Measurements from ENCODE around the gene SLC26A9.

DNA sequence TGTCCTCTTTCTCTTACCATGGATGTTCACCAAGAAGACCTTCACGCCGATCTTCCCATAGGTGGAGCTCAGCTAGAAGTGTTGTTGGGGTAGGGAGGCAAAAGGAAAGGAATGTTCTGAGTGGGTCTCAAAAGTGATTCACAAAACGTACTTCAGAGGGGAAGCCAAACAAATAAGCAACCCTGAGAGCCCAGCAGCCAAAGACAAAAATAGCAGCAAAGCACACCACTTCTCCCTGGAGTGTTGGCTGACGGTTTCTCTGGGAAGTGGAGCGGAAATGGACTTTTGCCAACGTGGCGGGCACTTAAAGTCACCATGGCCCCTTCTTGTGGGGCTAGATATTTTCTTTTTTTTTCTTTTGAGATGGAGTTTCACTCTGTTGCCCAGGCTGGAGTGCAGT, 23.1 kb downstream of the SLC26A9 start:
- TF ChIP-seq, protein P1, sequence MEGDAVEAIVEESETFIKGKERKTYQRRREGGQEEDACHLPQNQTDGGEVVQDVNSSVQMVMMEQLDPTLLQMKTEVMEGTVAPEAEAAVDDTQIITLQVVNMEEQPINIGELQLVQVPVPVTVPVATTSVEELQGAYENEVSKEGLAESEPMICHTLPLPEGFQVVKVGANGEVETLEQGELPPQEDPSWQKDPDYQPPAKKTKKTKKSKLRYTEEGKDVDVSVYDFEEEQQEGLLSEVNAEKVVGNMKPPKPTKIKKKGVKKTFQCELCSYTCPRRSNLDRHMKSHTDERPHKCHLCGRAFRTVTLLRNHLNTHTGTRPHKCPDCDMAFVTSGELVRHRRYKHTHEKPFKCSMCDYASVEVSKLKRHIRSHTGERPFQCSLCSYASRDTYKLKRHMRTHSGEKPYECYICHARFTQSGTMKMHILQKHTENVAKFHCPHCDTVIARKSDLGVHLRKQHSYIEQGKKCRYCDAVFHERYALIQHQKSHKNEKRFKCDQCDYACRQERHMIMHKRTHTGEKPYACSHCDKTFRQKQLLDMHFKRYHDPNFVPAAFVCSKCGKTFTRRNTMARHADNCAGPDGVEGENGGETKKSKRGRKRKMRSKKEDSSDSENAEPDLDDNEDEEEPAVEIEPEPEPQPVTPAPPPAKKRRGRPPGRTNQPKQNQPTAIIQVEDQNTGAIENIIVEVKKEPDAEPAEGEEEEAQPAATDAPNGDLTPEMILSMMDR (IDR thresholded peaks at IDR 0.05; ENCODE audit: extremely low read depth in 1 of 2, insufficient read depth in 1 of 2, low read depth in 1 of 2, low read length in 2 of 2): no peak
- TF ChIP-seq POLR2AphosphoS5 (IDR thresholded peaks at IDR 0.05; ENCODE audit: insufficient read depth, low read depth, low read length) (no peak), POLR2A (IDR thresholded peaks at IDR 0.05; ENCODE audit: low read depth, low read length) (no peak), GATA2 (IDR thresholded peaks at IDR 0.05; ENCODE audit: insufficient read depth, insufficient read length, low read depth, low read length) (no peak), EZH2 (IDR thresholded peaks at IDR 0.05; ENCODE audit: borderline replicate concordance, low read depth, low read length, severe bottlenecking) (no peak)
- TF ChIP-seq, protein P2, sequence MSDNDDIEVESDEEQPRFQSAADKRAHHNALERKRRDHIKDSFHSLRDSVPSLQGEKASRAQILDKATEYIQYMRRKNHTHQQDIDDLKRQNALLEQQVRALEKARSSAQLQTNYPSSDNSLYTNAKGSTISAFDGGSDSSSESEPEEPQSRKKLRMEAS (IDR thresholded peaks at IDR 0.05; ENCODE audit: insufficient read depth, insufficient read length): no peak
